ENCODE data around the gene ABL1.

Gene ABL1

DNA sequence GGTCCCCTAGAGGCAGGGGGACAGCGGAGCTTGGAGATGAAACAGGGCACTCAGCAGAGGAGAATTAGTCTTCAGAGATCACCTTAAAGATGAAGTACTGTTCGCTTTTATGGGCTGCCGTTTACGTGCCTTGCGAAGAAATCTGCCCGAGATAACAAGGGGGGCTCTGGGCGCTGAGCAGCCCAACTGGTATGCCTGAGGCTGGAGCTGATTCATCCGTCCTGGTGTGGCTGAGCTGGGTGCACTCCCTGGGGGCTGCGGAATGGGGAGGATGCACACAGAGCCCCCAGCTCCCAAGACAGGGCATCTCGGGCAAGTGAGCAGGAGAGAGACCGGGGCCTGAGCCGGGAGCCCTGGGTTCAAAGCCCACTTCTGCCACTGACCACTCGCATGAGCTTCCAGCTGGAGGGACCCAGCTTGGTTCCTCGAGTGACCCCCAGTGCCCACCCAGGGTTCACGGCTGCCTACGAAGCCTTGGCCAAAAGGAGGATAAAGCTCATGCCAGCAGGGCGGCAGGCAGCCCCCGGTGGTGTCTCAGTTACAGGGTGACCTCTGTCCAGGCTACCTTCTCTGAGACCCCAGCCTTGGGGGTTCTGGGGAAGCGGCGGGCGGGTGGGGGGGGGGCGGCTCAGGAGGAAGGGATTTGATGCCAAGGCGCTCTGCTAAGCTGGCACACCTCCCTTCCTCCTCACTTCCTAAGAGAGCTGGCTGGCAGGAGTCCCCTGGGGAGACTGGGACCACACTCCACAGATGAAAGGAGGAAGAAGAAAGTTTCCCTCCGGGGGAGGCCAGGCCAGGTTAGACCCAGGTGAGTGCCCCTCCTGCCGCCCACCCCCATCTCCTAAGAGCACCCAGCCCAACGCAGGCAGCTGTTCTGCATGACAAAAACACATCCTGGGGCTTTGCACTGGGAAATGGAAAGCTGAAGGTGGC is 98.3 kb downstream of the ABL1 start:
- no peak for DNase-seq (ENCODE audit: low read depth)

DNA sequence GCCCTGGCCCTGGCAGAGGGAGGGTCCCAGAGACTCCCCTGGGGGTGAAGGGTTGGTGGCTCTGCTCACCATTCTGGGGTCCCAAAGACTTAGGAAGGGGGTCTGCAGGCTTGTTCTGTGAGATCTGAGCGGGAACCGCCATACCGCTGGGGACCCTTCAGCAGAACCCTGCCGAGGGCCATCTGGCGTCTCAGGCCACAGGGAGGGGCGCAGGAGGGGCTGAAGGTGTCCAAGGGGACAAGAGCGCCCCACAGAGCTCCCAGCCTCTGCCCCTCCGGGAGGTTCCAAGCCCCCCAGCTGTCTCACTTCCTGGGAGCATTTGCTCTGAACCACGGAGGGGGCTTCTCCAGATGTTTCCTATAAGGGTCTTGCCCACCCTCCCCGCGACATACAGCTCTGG is 99.2 kb downstream of the ABL1 start:
- no peak for DNase-seq (ENCODE audit: low read depth)

DNA sequence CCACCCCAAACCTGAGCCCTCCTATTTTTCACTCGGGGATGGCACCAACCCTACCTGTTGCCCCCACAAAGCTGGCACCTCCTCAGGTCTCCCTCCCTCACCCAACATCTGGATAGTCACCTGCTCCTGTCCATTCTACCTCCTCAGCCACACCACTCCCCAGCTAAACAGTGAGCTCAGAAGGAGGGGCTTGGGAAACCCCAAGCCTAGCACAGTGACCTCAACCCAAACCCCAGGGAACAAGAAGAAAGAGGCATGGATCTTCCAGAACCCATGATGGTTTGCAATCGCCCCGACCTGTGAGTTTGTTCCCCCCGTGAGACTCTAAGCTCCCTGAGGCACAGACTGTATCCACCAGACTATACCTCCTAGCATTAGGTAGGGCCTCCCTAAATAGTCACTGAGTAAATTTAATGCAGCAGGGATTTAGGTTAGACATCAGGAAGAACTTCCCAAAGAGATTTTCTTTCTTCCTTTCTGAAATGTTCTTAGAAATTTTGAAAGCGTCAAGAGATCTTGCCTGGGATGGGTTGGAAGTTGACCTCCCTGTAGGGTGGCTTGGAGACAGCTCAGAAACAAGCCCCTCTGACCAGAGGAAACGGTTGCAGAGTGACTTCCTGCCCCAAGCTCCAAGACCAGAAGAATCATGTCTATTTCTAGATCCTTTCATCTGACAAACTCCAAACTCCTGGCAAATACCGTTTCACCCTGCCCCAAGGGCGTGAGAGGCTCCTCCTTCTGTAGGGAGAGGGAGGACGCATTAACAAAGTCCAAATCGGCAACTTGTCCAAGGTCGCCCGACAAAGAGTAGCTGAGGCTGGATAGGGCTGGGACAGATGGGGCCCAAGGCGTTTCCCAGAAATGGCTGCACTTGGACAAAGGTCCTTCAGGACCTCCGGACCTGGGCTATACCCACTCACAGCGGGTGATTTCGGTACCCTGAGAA is 99.9 kb downstream of the ABL1 start:
- no peak for DNase-seq (ENCODE audit: low read depth)

DNA sequence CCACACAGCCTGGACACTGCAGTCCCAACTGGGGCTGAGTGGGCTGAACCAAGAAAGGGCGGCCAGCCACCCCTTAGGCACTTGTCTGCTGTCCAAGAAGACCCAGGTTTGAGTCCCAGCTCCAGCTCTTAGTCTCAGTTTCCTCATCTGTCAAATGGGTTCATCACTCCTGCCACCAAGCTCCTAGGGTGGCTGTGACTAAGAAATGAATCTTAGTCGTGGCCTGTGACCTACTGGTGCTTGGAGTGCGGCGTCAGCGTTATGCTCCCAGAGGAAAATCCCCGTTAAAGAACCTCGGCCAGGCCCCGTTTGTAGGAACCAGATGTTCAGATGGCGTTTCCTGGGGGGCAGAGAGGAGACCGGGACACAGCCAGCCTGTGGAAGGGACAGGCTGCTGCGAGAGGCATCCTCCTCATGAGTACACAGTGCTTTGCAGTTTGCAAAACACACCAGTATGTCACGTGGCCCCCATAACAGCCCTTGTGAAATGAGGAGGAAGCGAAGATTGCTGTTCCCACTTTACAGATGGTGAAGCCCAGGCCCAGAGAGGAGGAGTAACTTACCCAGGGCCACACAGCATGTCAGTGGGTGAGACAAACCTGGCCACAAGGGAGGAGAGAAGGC is 100.7 kb downstream of the ABL1 start:
- DNase-seq (ENCODE audit: low read depth): no peak

DNA sequence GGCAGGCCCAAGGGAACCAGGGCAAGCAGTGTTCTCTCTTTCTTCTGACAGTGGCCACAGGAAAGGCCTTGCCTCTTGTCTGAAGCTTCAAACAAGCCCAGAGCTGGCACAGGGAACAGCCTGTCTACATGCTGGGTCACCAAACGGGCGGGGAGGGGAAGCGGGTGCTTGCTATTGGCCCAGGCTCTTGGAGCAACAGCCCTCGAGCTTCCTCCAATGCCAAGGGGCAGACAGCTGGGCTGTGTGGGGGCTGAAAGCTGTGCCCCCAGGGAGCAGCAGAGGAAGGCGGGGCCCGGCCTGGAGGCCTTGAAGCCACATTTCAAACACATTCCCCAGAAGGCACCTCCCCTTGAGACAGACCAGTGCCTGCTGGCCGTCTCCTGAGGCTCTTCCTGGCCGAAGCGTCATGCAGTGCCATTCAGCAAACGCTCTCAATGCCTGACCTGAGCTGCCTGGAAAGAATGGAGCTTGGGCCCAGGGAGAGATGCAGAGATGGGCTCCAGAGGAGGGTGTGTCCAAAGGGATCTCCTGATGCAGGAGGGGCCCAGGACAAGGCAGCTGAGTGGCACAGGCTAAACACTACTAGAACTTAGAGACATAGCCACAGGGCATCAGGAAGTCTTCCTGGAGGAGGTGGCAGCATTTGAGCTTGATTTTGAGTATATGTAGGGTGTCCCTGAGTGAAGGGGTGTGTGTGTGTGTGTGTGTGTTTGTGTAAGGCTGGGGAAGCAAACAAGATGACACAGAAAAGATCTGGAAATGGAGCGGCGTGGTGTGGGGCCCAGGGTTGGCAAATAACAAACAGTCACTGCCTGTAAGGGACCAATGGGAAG is 101.4 kb downstream of the ABL1 start:
- DNase-seq (ENCODE audit: low read depth): no peak

All from stimulated activated CD4-positive, alpha-beta T cell treated with anti-CD3 and anti-CD28 coated beads, Interleukin-2, amount 100 ng/mL, for 4 hours (primary cell).